HCT116 (cell line): Measurements from ENCODE around the gene EZH2. TPM values are rescaled to one million over a fixed set of nuclear protein-coding genes. Genes with fewer than 3 reads are reported as not detected.

Experiments
- ATAC-seq: fragments of 200-7000 bp; cut with Tn5 transposase; 2 replicates; pipeline ENCODE4 v1.9.1; 2020; ENCODE audit warnings: mild to moderate bottlenecking, moderate library complexity
- BruUV-seq: library from RNA; stranded (reverse); fragments of 400-500 nt; replicated peaks from 2 replicates; lab custom pipeline; 2021; lab: Mats Ljungman, UMichigan
- CTCF ChIA-PET: fragments of 300-600 bp; sonication (Branson Sonifier 250); formaldehyde crosslinking; loops from one replicate; lab custom pipeline; 2021; ENCODE audit warnings: antibody characterized with exemption; lab: Charles Lee
- POLR2A ChIA-PET: fragments of 300-600, 350-600 bp; sonication (Branson Sonifier 250); formaldehyde crosslinking; loops from one replicate; lab custom pipeline; 2021; ENCODE audit warnings: antibody characterized with exemption; lab: Charles Lee
- RAD21 ChIA-PET, 2 experiments: fragments of 300-600 bp; sonication (Branson Sonifier 250); formaldehyde crosslinking; loops; one replicate each; lab custom pipeline; 2023; ENCODE audit warnings: low total read pairs in 2 of 2; ENCODE audit not compliant: uncharacterized antibody in 2 of 2, unreplicated experiment in 2 of 2, low non-redundant PET in 1 of 2; lab: Charles Lee
- DNase-seq: peaks from one replicate; pipeline ENCODE4 v3.0.0-alpha.2; 2010; ENCODE audit warnings: low read depth, low spot score
- H2AFZ ChIP-seq: fragments of 200-600 bp; shearing (Covaris generic), sonication (generic); 2 replicates; pipeline ENCODE4 v1.6.1; 2017; ENCODE audit warnings: low read depth, mixed run types, mixed read lengths, antibody characterized with exemption, low read length; ENCODE audit not compliant: poor library complexity, severe bottlenecking
- H3K27ac ChIP-seq: 2 replicates; pipeline ENCODE4 v1.5.1; 2012; ENCODE audit warnings: low read depth, low read length
- H3K27me3 ChIP-seq: fragments of 200-600 bp; sonication (generic); 2 replicates; pipeline ENCODE4 v1.6.1; 2016; ENCODE audit warnings: mixed run types, low read length, mixed read lengths; ENCODE audit not compliant: insufficient read depth
- H3K36me3 ChIP-seq, 2 experiments: fragments of 200-500 bp in 1 of 2; fragments of 200-600 bp in 1 of 2; sonication (Bioruptor generic) in 1 of 2; sonication (generic) in 1 of 2; 2 replicates each; pipeline versions ENCODE4 v1.5.1 to v1.6.1; 2014 to 2016; ENCODE audit warnings: low read length in 2 of 2, inconsistent platforms in 1 of 2, mixed read lengths in 1 of 2, mixed run types in 1 of 2; ENCODE audit not compliant: insufficient read depth in 2 of 2, control insufficient read depth in 1 of 2
- H3K4me1 ChIP-seq, 2 experiments: fragments of 200-600 bp in 1 of 2; sonication (generic) in 1 of 2; 2 replicates each; pipeline versions ENCODE4 v1.5.1 to v1.6.1; 2012 to 2017; ENCODE audit warnings: low read length in 2 of 2, inconsistent platforms in 1 of 2, mild to moderate bottlenecking in 1 of 2, mixed read lengths in 1 of 2, mixed run types in 1 of 2, moderate library complexity in 1 of 2; ENCODE audit not compliant: insufficient read depth in 2 of 2, control insufficient read depth in 1 of 2
- H3K4me2 ChIP-seq: fragments of 200-600 bp; sonication (generic); 2 replicates; pipeline ENCODE4 v1.6.1; 2017; ENCODE audit warnings: mixed run types, low read length, mixed read lengths
- H3K4me3 ChIP-seq, 2 experiments: fragments of 200-600 bp in 1 of 2; sonication (generic) in 1 of 2; replicated peaks in 1 of 2; 2 replicates each; pipeline ENCODE4 v1.5.1; 2011 to 2016; ENCODE audit warnings: low read length in 2 of 2, control low read depth in 1 of 2, low read depth in 1 of 2, mild to moderate bottlenecking in 1 of 2, mixed read lengths in 1 of 2, mixed run types in 1 of 2
- H3K79me2 ChIP-seq: fragments of 200-600 bp; sonication (generic); 2 replicates; pipeline ENCODE4 v1.6.1; 2017; ENCODE audit warnings: mild to moderate bottlenecking, mixed run types, low read length, moderate library complexity, mixed read lengths; ENCODE audit not compliant: insufficient read depth
- H3K9ac ChIP-seq: fragments of 200-600 bp; sonication (generic); 2 replicates; pipeline ENCODE4 v1.6.1; 2016; ENCODE audit warnings: low read length, mixed read lengths
- H3K9me2 ChIP-seq: fragments of 200-600 bp; sonication (generic), shearing (Covaris generic); 2 replicates; pipeline ENCODE4 v1.6.1; 2017; ENCODE audit warnings: mixed run types, mild to moderate bottlenecking, moderate library complexity; ENCODE audit not compliant: insufficient read depth
- H3K9me3 ChIP-seq, 2 experiments: fragments of 200-500 bp in 1 of 2; fragments of 200-600 bp in 1 of 2; sonication (Bioruptor generic) in 1 of 2; sonication (generic) in 1 of 2; 2 replicates each; pipeline ENCODE4 v1.6.1; 2014 to 2017; ENCODE audit warnings: low read length in 2 of 2, mixed read lengths in 2 of 2, inconsistent platforms in 1 of 2, low read depth in 1 of 2, mild to moderate bottlenecking in 1 of 2, mixed run types in 1 of 2, moderate library complexity in 1 of 2; ENCODE audit not compliant: control insufficient read depth in 1 of 2, insufficient read depth in 1 of 2
- H4K20me1 ChIP-seq: fragments of 200-600 bp; sonication (generic), shearing (Covaris generic); 2 replicates; pipeline ENCODE4 v1.6.1; 2017; ENCODE audit warnings: mixed run types, mild to moderate bottlenecking, moderate library complexity; ENCODE audit not compliant: insufficient read depth
- CBX3 ChIP-seq: IDR thresholded peaks from 2 replicates; pipeline ENCODE4 v1.6.1; 2012; ENCODE audit warnings: low read depth
- FOSL1 ChIP-seq: IDR thresholded peaks from 2 replicates; pipeline ENCODE4 v1.6.1; 2012; ENCODE audit warnings: low read depth
- POLR2A ChIP-seq: IDR thresholded peaks from 2 replicates; pipeline ENCODE4 v1.7.0; 2011; ENCODE audit warnings: borderline replicate concordance; ENCODE audit not compliant: insufficient read depth, insufficient read length; ENCODE audit errors: extremely low read depth
- RAD21 ChIP-seq: IDR thresholded peaks from 2 replicates; pipeline ENCODE4 v1.6.1; 2012; ENCODE audit warnings: low read depth, mild to moderate bottlenecking
- SP1 ChIP-seq: IDR thresholded peaks from 2 replicates; pipeline ENCODE4 v1.6.1; 2012; ENCODE audit warnings: low read depth
- SRF ChIP-seq: IDR thresholded peaks from 2 replicates; pipeline ENCODE4 v1.6.1; 2012; ENCODE audit warnings: low read depth
- ZNF274 ChIP-seq: fragments of 200-500 bp; sonication (Bioruptor generic); IDR thresholded peaks from 2 replicates; pipeline ENCODE4 v1.6.1; 2014; ENCODE audit warnings: mild to moderate bottlenecking, low read depth, low read length, inconsistent platforms
- intact Hi-C: fragments of 100-400 bp; cut with micrococcal nuclease; formaldehyde crosslinking; loops from 2 replicates; pipeline ENCODE4 v1.10.0; 2022
- total RNA-seq: library from RNA; stranded (reverse); gene quantifications from one replicate; pipeline ENCODE4 v1.2.1, GENCODE V29; 2021; ENCODE audit not compliant: unreplicated experiment
- TF ChIP-seq, protein P1 (sequence below): IDR thresholded peaks from 2 replicates; pipeline ENCODE4 v1.6.1; 2011; ENCODE audit warnings: mild to moderate bottlenecking, low read length, moderate library complexity; ENCODE audit not compliant: insufficient replicate concordance; ENCODE audit errors: extremely low read depth
- TF ChIP-seq, protein P2 (sequence below): IDR thresholded peaks from 2 replicates; pipeline ENCODE4 v1.6.1; 2012
- TF ChIP-seq, protein P3 (sequence below): IDR thresholded peaks from 2 replicates; pipeline ENCODE4 v1.6.1; 2012

EZH2 gene
- total RNA-seq, 1 experiment from 2014 or later = 55.2 TPM

DNA sequence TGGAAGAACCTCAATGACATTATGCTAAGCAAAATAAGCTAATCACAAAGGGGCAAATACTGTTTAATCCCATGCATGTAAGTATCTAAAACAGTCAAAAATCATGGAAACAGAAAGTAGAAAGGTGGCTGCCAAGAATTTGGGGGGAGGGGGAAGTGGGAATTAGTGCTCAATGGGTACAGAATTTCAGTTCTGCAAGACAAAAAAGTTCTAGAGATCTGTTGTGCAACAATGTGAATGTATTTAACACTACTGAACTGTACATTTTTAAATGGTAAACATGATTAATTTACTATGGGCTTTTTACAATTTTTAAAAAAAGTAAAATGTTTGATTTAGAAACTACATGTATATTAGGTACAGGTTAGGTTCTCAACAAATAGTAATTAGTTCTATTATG is 11.9 kb downstream of the EZH2 start:
- ChIA-PET RAD21 (no interaction called here), CTCF (no interaction called here), POLR2A (no interaction called here)
- intact Hi-C loops = no loop called here
- Histone ChIP-seq H3K9me2 (no peaks in the 10 kb centered on the region), H4K20me1 (peaks cover 26% of the 10 kb centered on the region; the same call in 1 of the 2 replicates), H3K4me2 (no peak overlapping the region), H3K27ac (no peak overlapping the region), H3K36me3 (no peaks in the 10 kb centered on the region), H2AFZ (no peak overlapping the region), H3K9ac (no peak overlapping the region), H3K27me3 (no peaks in the 10 kb centered on the region), H3K4me3 (no peak overlapping the region), H3K9me3 (no peaks in the 10 kb centered on the region), H3K4me1 (no peaks in the 10 kb centered on the region), H3K79me2 (peaks cover 100% of the 10 kb centered on the region)
- no TSS peak for BruUV-seq
- DNase-seq = no peak
- ATAC-seq = no peak
- no peak for TF ChIP-seq FOSL1
- no peak for TF ChIP-seq ZNF274
- no peak for TF ChIP-seq RAD21
- TF ChIP-seq POLR2A = no peak
- no peak for TF ChIP-seq SP1
- TF ChIP-seq, protein P1, sequence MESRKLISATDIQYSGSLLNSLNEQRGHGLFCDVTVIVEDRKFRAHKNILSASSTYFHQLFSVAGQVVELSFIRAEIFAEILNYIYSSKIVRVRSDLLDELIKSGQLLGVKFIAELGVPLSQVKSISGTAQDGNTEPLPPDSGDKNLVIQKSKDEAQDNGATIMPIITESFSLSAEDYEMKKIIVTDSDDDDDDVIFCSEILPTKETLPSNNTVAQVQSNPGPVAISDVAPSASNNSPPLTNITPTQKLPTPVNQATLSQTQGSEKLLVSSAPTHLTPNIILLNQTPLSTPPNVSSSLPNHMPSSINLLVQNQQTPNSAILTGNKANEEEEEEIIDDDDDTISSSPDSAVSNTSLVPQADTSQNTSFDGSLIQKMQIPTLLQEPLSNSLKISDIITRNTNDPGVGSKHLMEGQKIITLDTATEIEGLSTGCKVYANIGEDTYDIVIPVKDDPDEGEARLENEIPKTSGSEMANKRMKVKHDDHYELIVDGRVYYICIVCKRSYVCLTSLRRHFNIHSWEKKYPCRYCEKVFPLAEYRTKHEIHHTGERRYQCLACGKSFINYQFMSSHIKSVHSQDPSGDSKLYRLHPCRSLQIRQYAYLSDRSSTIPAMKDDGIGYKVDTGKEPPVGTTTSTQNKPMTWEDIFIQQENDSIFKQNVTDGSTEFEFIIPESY = no peak
- TF ChIP-seq, protein P2, sequence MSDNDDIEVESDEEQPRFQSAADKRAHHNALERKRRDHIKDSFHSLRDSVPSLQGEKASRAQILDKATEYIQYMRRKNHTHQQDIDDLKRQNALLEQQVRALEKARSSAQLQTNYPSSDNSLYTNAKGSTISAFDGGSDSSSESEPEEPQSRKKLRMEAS = no peak
- TF ChIP-seq CBX3 = no peak
- no peak for TF ChIP-seq SRF
- TF ChIP-seq, protein P3, sequence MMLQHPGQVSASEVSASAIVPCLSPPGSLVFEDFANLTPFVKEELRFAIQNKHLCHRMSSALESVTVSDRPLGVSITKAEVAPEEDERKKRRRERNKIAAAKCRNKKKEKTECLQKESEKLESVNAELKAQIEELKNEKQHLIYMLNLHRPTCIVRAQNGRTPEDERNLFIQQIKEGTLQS = no peak
